Body of pancreas (tissue), 4 donors: ENCODE results near the gene SDC1.

Source experiments
- CTCF ChIP-seq, 7 experiments: fragments of 450-650 bp in 4 of 7; fragments of 200-600 bp in 3 of 7; sonication (generic) in 3 of 7; IDR thresholded peaks; one replicate each; pipeline ENCODE4 v1.5.1; 2016 to 2019; ENCODE audit warnings: antibody characterized with exemption in 7 of 7
- POLR2A ChIP-seq, 3 donors: fragments of 450-650 bp; IDR thresholded peaks; one replicate each; pipeline ENCODE4 v1.6.1; 2016; ENCODE audit warnings: antibody characterized with exemption in 3 of 3, mild to moderate bottlenecking in 2 of 3

DNA sequence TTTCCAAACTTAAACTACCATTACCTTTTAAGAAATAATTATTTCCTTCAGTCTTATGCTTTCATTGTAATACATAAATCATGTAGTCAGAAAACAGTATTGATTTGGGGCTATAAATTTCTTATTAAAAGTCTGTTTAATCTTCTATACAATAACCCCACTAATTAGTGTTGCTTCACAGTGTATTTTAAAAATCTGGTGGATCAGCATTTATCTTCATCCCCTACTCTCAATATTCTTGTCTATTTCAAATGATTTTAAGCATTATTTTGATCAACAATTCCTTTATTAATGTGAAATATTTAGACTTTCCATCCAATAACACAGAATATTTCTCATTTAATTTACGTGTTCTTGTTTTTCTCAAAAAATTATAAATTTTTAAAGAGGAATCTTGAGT, 32.5 kb upstream of the SDC1 start:
- TF ChIP-seq CTCF (IDR thresholded peaks at IDR 0.05) (no peak), POLR2A (IDR thresholded peaks at IDR 0.05) (no peak)
